ENCODE measurements around the gene SLC4A1.

Gene SLC4A1

GRCh38 chr17:44233582-44233981, 34.4 kb downstream of the SLC4A1 start:
- no peak for TF ChIP-seq GATA1 (IDR thresholded peaks at IDR 0.05; ENCODE audit: low read depth, low read length)
- TF ChIP-seq POLR2A (IDR thresholded peaks at IDR 0.05; ENCODE audit: low read length), result no peak
- no peak for DNase-seq

- DNase-seq, result no peak
- no peak for TF ChIP-seq GATA1 (IDR thresholded peaks at IDR 0.05; ENCODE audit: low read depth, low read length)
- no peak for TF ChIP-seq POLR2A (IDR thresholded peaks at IDR 0.05; ENCODE audit: low read length)
These were observed 35.9 kb downstream of the SLC4A1 start for GRCh38 chr17:44232061-44232460.

- no peak for DNase-seq
- TF ChIP-seq GATA1 (IDR thresholded peaks at IDR 0.05; ENCODE audit: low read depth, low read length), result no peak
- no peak for TF ChIP-seq POLR2A (IDR thresholded peaks at IDR 0.05; ENCODE audit: low read length)
These were observed 37.8 kb downstream of the SLC4A1 start for GRCh38 chr17:44230140-44230539.

- no peak for TF ChIP-seq POLR2A (IDR thresholded peaks at IDR 0.05; ENCODE audit: low read length)
These were observed 38.8 kb downstream of the SLC4A1 start for GRCh38 chr17:44229090-44229489.

GRCh38 chr17:44223541-44224071, 44.3 kb downstream of the SLC4A1 start:
- TF ChIP-seq POLR2A (IDR thresholded peaks at IDR 0.05; ENCODE audit: low read length) (peak; percentile 26), GATA1 (IDR thresholded peaks at IDR 0.05; ENCODE audit: low read depth, low read length) (no peak)
- no peak for DNase-seq

More at GRCh38 chr17:44229090-44229489, 38.8 kb downstream of the SLC4A1 start:
- DNase-seq, result no peak

GRCh38 chr17:44222112-44222869, 45.6 kb downstream of the SLC4A1 start:
- peak; percentile 90 for DNase-seq
- TF ChIP-seq GATA1 (IDR thresholded peaks at IDR 0.05; ENCODE audit: low read depth, low read length), result no peak
- peak; percentile 91 for TF ChIP-seq POLR2A (IDR thresholded peaks at IDR 0.05; ENCODE audit: low read length)

- TF ChIP-seq GATA1 (IDR thresholded peaks at IDR 0.05; ENCODE audit: low read depth, low read length) (no peak), POLR2A (IDR thresholded peaks at IDR 0.05; ENCODE audit: low read length) (peak; percentile 95)
- DNase-seq, result no peak
These were observed 46.1 kb downstream of the SLC4A1 start for GRCh38 chr17:44221862-44222111.

GRCh38 chr17:44221084-44221861, 46.7 kb downstream of the SLC4A1 start:
- DNase-seq, result peak; percentile 89 to 92
- TF ChIP-seq GATA1 (IDR thresholded peaks at IDR 0.05; ENCODE audit: low read depth, low read length), result no peak
- TF ChIP-seq POLR2A (IDR thresholded peaks at IDR 0.05; ENCODE audit: low read length), result no peak

- peak; percentile 82 to 86 for DNase-seq
- TF ChIP-seq GATA1 (IDR thresholded peaks at IDR 0.05; ENCODE audit: low read depth, low read length) (no peak), POLR2A (IDR thresholded peaks at IDR 0.05; ENCODE audit: low read length) (no peak)
These were observed 47.5 kb downstream of the SLC4A1 start for GRCh38 chr17:44220213-44221083.

- peak; percentile 77 to 87 for DNase-seq
- TF ChIP-seq GATA1 (IDR thresholded peaks at IDR 0.05; ENCODE audit: low read depth, low read length) (no peak), POLR2A (IDR thresholded peaks at IDR 0.05; ENCODE audit: low read length) (no peak)
These were observed 48.2 kb downstream of the SLC4A1 start, which contains the start of gene UBTF for GRCh38 chr17:44219616-44220212. UBTF (minus strand) TSS chr17:44219675; CDS start chr17:44218229, 1,446 bp downstream.

- peak; percentile 59 for TF ChIP-seq POLR2A (IDR thresholded peaks at IDR 0.05; ENCODE audit: low read length)
- no peak for TF ChIP-seq GATA1 (IDR thresholded peaks at IDR 0.05; ENCODE audit: low read depth, low read length)
- no peak for DNase-seq
These were observed 48.8 kb downstream of the SLC4A1 start for GRCh38 chr17:44219108-44219615.

GRCh38 chr17:44218344-44219107, 49.4 kb downstream of the SLC4A1 start:
- peak; percentile 94 to 97 for DNase-seq
- TF ChIP-seq POLR2A (IDR thresholded peaks at IDR 0.05; ENCODE audit: low read length) (no peak), GATA1 (IDR thresholded peaks at IDR 0.05; ENCODE audit: low read depth, low read length) (no peak)

Data from erythroblast (primary cell).